Upper lobe of left lung (tissue), 6 donors: Measurements from ENCODE around the gene TEX264. TPM values are rescaled to one million over a fixed set of nuclear protein-coding genes. Genes with fewer than 3 reads are reported as not detected.

Experiments used
- ATAC-seq, 2 donors: fragments of 200-7000 bp; cut with Tn5 transposase; one replicate each; pipeline ENCODE4 v1.9.1; 2022; ENCODE audit warnings: mild to moderate bottlenecking in 2 of 2, moderate library complexity in 2 of 2; ENCODE audit not compliant: low FRiP score in 2 of 2
- DNase-seq, 2 donors: peaks; one replicate each; pipeline ENCODE4 v3.0.0-alpha.2; 2019 to 2020
- H3K27ac ChIP-seq, 4 donors: fragments of 200-600 bp; sonication (generic); one replicate each; pipeline ENCODE4 v1.5.1; 2016 to 2019
- H3K27me3 ChIP-seq, 4 donors: fragments of 200-600 bp; sonication (generic); one replicate each; pipeline ENCODE4 v1.5.1; 2017 to 2019
- H3K36me3 ChIP-seq, 4 donors: fragments of 200-600 bp; sonication (generic); one replicate each; pipeline ENCODE4 v1.5.1; 2016 to 2019
- H3K4me1 ChIP-seq, 4 donors: fragments of 200-600 bp; sonication (generic); one replicate each; pipeline ENCODE4 v1.5.1; 2018 to 2019
- H3K4me3 ChIP-seq, 4 donors: fragments of 200-600 bp; sonication (generic); one replicate each; pipeline ENCODE4 v1.5.1; 2017 to 2019; ENCODE audit warnings: mild to moderate bottlenecking in 2 of 4, moderate library complexity in 1 of 4
- H3K9me3 ChIP-seq, 4 donors: fragments of 200-600 bp; sonication (generic); one replicate each; pipeline ENCODE4 v1.5.1; 2018 to 2019
- EP300 ChIP-seq, 4 donors: sonication (generic); formaldehyde crosslinking; IDR thresholded peaks; one replicate each; pipeline ENCODE4 v1.5.1; 2017; ENCODE audit warnings: antibody characterized with exemption in 4 of 4, control low read depth in 2 of 4
- POLR2A ChIP-seq, 4 donors: fragments of 450-650 bp; IDR thresholded peaks; one replicate each; pipeline ENCODE4 v1.5.1; 2016 to 2017; ENCODE audit warnings: antibody characterized with exemption in 4 of 4, mild to moderate bottlenecking in 2 of 4
- POLR2AphosphoS5 ChIP-seq, 2 donors: sonication (generic); formaldehyde crosslinking; IDR thresholded peaks; one replicate each; pipeline ENCODE4 v1.5.1; 2017; ENCODE audit warnings: antibody characterized with exemption in 2 of 2
- WGBS, 2 donors: methylation state at CpG; one replicate each; pipeline ENCODE4 v1.1.5; 2017 to 2018; 5-methylcytosine and 5-hydroxymethylcytosine counted together
- small RNA-seq, 4 donors: library from RNA; depleted of rRNA; stranded (forward); fragments of <200 nt; gene quantifications; one replicate each; pipeline ENCODE3, GENCODE V24; 2016
- total RNA-seq, 6 donors: library from RNA; depleted of rRNA in 4 of 6; stranded (reverse); fragments of >200 nt in 4 of 6; gene quantifications; one replicate each; pipeline versions ENCODE4 v1.1.0 to v1.2.1, GENCODE V29; 2016 to 2021
- TF ChIP-seq, protein P1 (sequence below), 6 experiments: fragments of 450-650 bp in 4 of 6; fragments of 200-600 bp in 2 of 6; sonication (generic) in 2 of 6; IDR thresholded peaks; one replicate each; pipeline ENCODE4 v1.5.1; 2016 to 2019; ENCODE audit warnings: antibody characterized with exemption in 6 of 6
- donor health status: DM: no; HTN: no; CAD: no; lungs with moderate emphysema.
- donor health status: DM: no; HTN: yes; CAD: no; lungs with severe emphysema.

The TEX264 gene
- total RNA-seq, 6 donors from 2014 or later, result 40.4 to 86.5 (median 55.5) TPM

DNA sequence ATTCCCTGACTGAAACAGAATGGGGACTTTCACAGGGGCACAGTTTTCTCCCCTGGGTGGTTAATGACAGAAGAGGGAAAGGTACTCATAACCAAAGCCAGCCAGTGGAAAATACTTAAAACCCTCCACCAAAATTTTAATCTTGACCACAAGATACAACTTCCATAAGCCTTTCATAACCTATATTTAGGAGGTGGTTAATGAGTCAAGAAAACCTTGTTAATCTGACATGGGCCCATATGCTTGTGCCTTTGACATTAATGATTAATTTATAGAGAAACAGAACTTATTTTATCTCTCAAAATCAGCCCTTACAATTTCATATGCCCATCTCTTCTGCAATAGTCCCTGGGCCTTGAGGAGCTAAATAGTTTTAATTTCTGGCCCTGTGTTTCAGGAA lies 76.8 kb downstream of the TEX264 start:
- H3K9me3 ChIP-seq, result no peaks in the 10 kb centered on the region
- no peak for DNase-seq
- H3K27me3 ChIP-seq, result no peaks in the 10 kb centered on the region
- no peak overlapping the region for H3K4me3 ChIP-seq
- H3K36me3 ChIP-seq, result no peaks in the 10 kb centered on the region
- no peak for TF ChIP-seq POLR2AphosphoS5 (IDR thresholded peaks at IDR 0.05)
- TF ChIP-seq, protein P1, sequence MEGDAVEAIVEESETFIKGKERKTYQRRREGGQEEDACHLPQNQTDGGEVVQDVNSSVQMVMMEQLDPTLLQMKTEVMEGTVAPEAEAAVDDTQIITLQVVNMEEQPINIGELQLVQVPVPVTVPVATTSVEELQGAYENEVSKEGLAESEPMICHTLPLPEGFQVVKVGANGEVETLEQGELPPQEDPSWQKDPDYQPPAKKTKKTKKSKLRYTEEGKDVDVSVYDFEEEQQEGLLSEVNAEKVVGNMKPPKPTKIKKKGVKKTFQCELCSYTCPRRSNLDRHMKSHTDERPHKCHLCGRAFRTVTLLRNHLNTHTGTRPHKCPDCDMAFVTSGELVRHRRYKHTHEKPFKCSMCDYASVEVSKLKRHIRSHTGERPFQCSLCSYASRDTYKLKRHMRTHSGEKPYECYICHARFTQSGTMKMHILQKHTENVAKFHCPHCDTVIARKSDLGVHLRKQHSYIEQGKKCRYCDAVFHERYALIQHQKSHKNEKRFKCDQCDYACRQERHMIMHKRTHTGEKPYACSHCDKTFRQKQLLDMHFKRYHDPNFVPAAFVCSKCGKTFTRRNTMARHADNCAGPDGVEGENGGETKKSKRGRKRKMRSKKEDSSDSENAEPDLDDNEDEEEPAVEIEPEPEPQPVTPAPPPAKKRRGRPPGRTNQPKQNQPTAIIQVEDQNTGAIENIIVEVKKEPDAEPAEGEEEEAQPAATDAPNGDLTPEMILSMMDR (IDR thresholded peaks at IDR 0.05), result no peak
- TF ChIP-seq EP300 (IDR thresholded peaks at IDR 0.05), result no peak
- TF ChIP-seq POLR2A (IDR thresholded peaks at IDR 0.05), result no peak
- H3K4me1 ChIP-seq, result no peaks in the 10 kb centered on the region
- ATAC-seq, result no peak
- H3K27ac ChIP-seq, result no peak overlapping the region

DNA sequence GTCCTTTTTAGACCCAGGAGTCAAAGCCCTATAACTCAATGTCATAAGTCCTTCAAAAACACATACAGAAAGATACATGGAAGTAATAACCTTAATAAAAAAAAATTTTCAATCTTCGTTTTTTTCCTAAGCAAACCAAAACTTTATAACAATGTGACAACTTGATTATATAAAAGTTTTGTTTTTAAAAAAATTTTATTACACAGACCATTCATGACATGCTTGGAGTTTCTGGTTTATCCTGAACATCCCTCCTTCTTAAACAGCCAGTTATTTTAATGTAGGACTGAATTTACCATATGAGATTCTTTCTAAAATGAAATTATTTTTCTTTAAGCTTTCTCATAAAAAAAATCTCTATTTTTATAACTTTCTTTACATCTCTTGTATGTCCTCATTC lies 77.3 kb downstream of the TEX264 start:
- Histone ChIP-seq H3K36me3 (no peaks in the 10 kb centered on the region), H3K4me3 (no peak overlapping the region), H3K9me3 (no peaks in the 10 kb centered on the region), H3K27me3 (no peaks in the 10 kb centered on the region), H3K27ac (no peak overlapping the region), H3K4me1 (no peaks in the 10 kb centered on the region)
- WGBS, 2 donors, result 42 to 68% methylated on average over 1 of the region's 1 CpG
- no peak for DNase-seq
- TF ChIP-seq POLR2AphosphoS5 (IDR thresholded peaks at IDR 0.05) (no peak), POLR2A (IDR thresholded peaks at IDR 0.05) (no peak), EP300 (IDR thresholded peaks at IDR 0.05) (no peak)
- TF ChIP-seq, protein P1 (IDR thresholded peaks at IDR 0.05), result no peak
- no peak for ATAC-seq

DNA sequence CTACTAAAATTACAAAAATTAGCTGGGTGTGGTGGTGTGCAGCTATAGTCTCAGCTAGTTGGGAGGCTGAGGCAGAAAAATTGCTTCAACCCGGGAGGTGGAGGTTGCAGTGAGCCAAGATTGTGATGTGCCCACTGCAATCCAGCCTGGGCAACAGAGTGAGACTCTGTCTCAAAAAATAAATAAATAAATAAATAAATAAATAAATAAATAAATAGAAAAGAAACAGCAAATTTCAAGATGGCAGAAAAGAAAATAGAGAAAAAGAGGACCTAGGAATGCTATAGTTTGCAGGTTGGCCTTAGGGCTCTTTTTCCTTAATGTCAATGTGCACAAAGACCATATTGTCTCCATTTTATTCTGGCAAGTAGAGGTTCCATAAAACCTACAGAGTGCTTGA lies 79.8 kb downstream of the TEX264 start:
- Histone ChIP-seq H3K27me3 (no peaks in the 10 kb centered on the region), H3K36me3 (no peaks in the 10 kb centered on the region), H3K4me3 (no peak overlapping the region), H3K27ac (no peak overlapping the region), H3K9me3 (no peaks in the 10 kb centered on the region), H3K4me1 (no peaks in the 10 kb centered on the region)
- TF ChIP-seq EP300 (IDR thresholded peaks at IDR 0.05) (no peak), POLR2AphosphoS5 (IDR thresholded peaks at IDR 0.05) (no peak), POLR2A (IDR thresholded peaks at IDR 0.05) (no peak)
- TF ChIP-seq, protein P1 (IDR thresholded peaks at IDR 0.05), result no peak
- WGBS, 2 donors, result 94 to 100% methylated on average over 1 of the region's 1 CpG
- DNase-seq (no peak), ATAC-seq (no peak)

DNA sequence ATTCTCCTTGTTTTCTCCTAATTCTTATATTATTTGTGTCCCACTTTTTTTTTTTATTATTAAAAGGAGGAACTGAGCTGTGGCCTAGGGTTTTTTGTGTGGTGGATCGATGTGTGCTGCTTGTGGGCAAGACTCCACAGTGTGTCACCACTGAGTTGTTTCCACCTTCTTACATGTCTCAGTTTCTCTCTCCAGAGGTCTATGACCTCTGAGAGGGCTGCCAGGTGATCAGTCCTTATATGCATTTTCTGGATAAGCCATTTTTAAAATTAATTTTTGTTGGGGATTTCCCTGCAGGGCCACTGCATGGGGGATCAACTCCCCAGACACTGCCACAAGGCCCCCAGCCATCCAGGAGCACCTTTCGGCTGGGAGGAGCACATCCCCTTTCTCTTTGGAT lies 80.2 kb downstream of the TEX264 start:
- TF ChIP-seq EP300 (IDR thresholded peaks at IDR 0.05) (no peak), POLR2A (IDR thresholded peaks at IDR 0.05) (no peak), POLR2AphosphoS5 (IDR thresholded peaks at IDR 0.05) (no peak)
- TF ChIP-seq, protein P1 (IDR thresholded peaks at IDR 0.05), result no peak

More for the DNA sequence above, 80.2 kb downstream of the TEX264 start:
- no peak overlapping the region for H3K4me3 ChIP-seq
- DNase-seq (no peak), ATAC-seq (no peak)
- WGBS, 2 donors, result 93 to 95% methylated on average over 2 of the region's 2 CpGs
- H3K9me3 ChIP-seq, result no peaks in the 10 kb centered on the region
- no peaks in the 10 kb centered on the region for H3K36me3 ChIP-seq
- no peak overlapping the region for H3K27ac ChIP-seq
- H3K4me1 ChIP-seq, result no peaks in the 10 kb centered on the region
- no peaks in the 10 kb centered on the region for H3K27me3 ChIP-seq

Small RNA genes lying within 50 kb of the gene (small RNA-seq; reads per million reads assigned to genes)
- 5,705 to 21,918 (median 11,518) reads per million in 4 donors for gene RNA5SP132

Other genes with a start within 250 kb of the TEX264 start
- 10 to 100 TPM; 18.6 to 23.9 (median 20.1) TPM for gene DCAF1, start 171.2 kb upstream of the TEX264 start, total RNA-seq
- gene RAD54L2, start 132.5 kb upstream of the TEX264 start, total RNA-seq, result 10 to 100 TPM; 21.6 to 57.6 (median 27.3) TPM
- 1 to 10 TPM in 1 of 6 donors, under 1 TPM in 4, not detected in 1; 0.10 to 1.0 (median 0.30) TPM for gene GRM2, start 35.8 kb downstream of the TEX264 start, total RNA-seq
- gene IQCF6, start 108.0 kb downstream of the TEX264 start, total RNA-seq, result not detected
- not detected for gene IQCF2, start 190.4 kb downstream of the TEX264 start, total RNA-seq
- gene IQCF5, start 204.3 kb downstream of the TEX264 start, total RNA-seq, result not detected
- not detected for gene IQCF1, start 232.1 kb downstream of the TEX264 start, total RNA-seq